ENCODE data around the gene ENAM.
"Not testable (repeated sequence)": the region's sequence is repeated elsewhere in the genome, so short reads cannot be mapped to it uniquely, and the experiment has no call there.

Gene ENAM

DNA sequence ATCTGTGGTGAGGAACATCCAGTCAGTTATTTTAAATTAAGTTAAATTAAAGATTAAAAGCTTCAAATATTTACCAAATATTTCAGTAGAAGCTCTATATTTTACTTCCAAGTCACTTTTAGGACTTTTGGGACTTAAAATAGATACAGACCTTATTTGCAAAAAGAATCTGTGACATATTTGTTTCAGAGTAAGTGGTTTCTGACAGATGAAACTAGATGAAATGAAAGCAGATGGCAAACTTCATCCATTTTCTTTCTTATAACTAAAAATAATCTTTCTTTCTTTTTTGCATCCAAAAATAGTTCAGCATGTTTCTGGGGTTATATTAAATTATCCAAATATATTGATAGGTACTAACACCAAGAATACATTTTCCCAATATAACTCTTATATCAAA, 53.2 kb downstream of the ENAM start:
- Histone ChIP-seq H3K9ac (ENCODE audit: low read length) (no peak overlapping the region), H3K36me3 (ENCODE audit: control insufficient read depth, insufficient read depth, low read length) (no peaks in the 10 kb centered on the region), H3K27ac (ENCODE audit: low read depth, low read length) (no peak overlapping the region), H3K4me3 (ENCODE audit: low read depth, low read length) (no peak overlapping the region), H3K27me3 (ENCODE audit: control insufficient read depth, insufficient read depth, low read length) (no peaks in the 10 kb centered on the region), H3K9me3 (ENCODE audit: control insufficient read depth, insufficient read depth, low read depth, low read length) (no peaks in the 10 kb centered on the region), H3K4me1 (ENCODE audit: control insufficient read depth, insufficient read depth, low read length) (no peaks in the 10 kb centered on the region)

DNA sequence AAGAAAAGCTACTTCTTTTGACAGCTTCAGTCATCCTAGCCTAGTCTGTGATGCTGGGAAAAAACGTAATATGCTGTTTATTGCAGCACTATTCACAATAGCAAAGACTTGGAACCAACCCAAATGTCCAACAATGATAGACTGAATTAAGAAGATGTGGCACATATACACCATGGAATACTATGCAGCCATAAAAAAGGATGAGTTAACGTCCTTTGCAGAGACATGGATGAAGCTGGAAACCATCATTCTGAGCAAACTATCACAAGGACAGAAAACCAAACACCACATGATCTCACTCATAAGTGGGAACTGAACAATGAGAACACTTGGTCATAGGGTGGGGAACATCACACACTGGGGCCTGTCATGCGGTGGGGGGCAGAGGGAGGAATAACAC, 53.6 kb downstream of the ENAM start:
- H3K27ac ChIP-seq (ENCODE audit: low read depth, low read length); H3K9ac ChIP-seq (ENCODE audit: low read length); H3K27me3 ChIP-seq (ENCODE audit: control insufficient read depth, insufficient read depth, low read length); H3K36me3 ChIP-seq (ENCODE audit: control insufficient read depth, insufficient read depth, low read length); H3K9me3 ChIP-seq (ENCODE audit: control insufficient read depth, insufficient read depth, low read depth, low read length); H3K4me3 ChIP-seq (ENCODE audit: low read depth, low read length); H3K4me1 ChIP-seq (ENCODE audit: control insufficient read depth, insufficient read depth, low read length): not testable (repeated sequence)

DNA sequence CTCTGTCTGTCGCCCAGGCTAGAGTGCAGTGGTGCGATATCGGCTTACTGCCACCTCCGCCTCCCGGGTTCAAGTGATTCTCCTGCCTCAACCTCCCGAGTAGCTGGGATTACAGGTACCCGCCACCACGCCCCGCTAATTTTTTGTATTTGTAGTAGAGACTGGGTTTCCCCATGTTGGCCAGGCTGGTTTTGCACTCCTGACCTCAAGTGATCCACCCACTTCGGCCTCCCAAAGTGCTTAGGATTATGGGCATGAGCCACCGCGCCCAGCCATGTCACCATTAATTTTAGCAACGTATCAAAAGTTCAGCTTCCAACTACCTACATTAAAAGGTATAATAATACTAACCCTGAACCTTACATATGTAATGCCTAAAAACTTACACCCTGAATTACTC, 58.8 kb downstream of the ENAM start:
- Histone ChIP-seq H3K9ac (ENCODE audit: low read length) (peak overlapping the region; percentile 94), H3K27ac (ENCODE audit: low read depth, low read length) (peak overlapping the region; percentile 79; the same call in 1 of the 2 replicates), H3K36me3 (ENCODE audit: control insufficient read depth, insufficient read depth, low read length) (0 out of 2 replicates have a peak, but pooled peaks cover 5% of the 10 kb centered on the region), H3K4me1 (ENCODE audit: control insufficient read depth, insufficient read depth, low read length) (peaks cover 7% of the 10 kb centered on the region), H3K9me3 (ENCODE audit: control insufficient read depth, insufficient read depth, low read depth, low read length) (no peaks in the 10 kb centered on the region), H3K27me3 (ENCODE audit: control insufficient read depth, insufficient read depth, low read length) (no peaks in the 10 kb centered on the region), H3K4me3 (ENCODE audit: low read depth, low read length) (peak overlapping the region; percentile 97)

DNA sequence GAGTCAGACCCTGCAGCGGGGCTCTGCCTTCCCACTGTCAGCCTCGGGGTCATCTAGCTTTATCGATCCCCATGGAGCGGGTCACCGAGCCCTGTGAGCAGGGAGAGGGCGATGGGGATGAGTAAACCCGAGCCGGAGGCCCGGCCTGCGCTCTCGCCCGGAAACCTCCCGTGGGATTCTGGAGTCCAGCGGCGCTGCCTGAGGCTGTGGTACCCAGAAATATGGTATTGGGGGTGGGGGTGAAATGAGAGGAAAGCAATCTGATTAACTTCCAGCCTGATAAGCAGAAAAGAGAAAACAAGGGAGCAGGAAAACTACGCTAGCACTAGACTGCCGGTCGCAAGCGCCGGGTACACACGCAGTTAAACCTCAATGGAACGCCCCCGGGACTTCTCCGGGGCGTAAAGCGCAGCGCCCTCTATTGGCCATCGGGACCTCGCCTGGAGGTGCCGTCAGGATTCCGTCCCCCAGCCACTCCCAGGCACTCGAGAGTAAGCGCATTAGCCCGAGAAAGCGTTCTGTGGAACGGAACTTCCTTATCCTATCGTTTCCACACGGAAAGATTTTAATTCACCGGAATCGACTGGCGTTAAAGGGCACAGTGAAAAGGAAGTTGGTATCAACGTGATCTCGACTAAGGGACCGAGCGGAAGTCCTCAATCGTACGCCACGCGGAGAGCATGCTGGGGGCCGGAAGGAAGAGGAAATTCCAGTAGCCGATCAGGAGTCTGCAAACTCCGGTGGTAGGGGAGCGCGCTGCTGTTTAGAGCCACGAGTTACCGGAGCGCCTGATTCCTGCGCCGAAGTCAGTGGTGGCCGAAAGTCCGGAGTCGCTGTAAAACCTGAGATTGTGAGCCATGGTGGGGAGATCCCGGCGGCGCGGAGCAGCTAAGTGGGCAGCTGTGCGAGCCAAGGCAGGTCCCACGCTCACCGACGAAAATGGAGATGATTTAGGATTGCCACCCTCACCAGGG, 59.6 kb downstream of the ENAM start, which contains the start of gene UTP3:
Gene UTP3 (plus strand): TSS at position 712 of the 974 bp plus-strand sequence. CDS start 146 bp downstream, at position 858.
- Histone ChIP-seq H3K36me3 (ENCODE audit: control insufficient read depth, insufficient read depth, low read length) (0 out of 2 replicates have a peak, but pooled peaks cover 5% of the 10 kb centered on the region), H3K4me1 (ENCODE audit: control insufficient read depth, insufficient read depth, low read length) (peaks cover 7% of the 10 kb centered on the region), H3K27me3 (ENCODE audit: control insufficient read depth, insufficient read depth, low read length) (no peaks in the 10 kb centered on the region), H3K9ac (ENCODE audit: low read length) (peak within 1 kb of the TSS; percentile 94), H3K9me3 (ENCODE audit: control insufficient read depth, insufficient read depth, low read depth, low read length) (no peaks in the 10 kb centered on the region), H3K27ac (ENCODE audit: low read depth, low read length) (peak within 1 kb of the TSS; percentile 79; the same call in 1 of the 2 replicates), H3K4me3 (ENCODE audit: low read depth, low read length) (peak within 1 kb of the TSS; percentile 97)

DNA sequence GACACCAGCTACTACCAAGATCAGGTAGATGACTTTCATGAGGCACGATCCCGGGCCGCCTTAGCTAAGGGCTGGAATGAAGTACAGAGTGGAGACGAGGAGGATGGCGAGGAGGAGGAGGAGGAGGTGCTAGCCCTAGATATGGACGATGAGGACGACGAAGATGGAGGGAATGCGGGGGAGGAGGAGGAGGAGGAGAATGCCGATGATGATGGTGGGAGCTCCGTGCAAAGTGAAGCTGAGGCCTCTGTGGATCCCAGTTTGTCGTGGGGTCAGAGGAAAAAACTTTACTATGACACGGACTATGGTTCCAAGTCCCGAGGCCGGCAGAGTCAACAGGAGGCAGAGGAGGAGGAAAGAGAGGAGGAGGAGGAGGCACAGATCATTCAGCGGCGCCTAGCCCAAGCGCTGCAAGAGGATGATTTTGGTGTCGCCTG, 60.3 kb downstream of the ENAM start:
- Histone ChIP-seq H3K27me3 (ENCODE audit: control insufficient read depth, insufficient read depth, low read length) (no peaks in the 10 kb centered on the region), H3K4me3 (ENCODE audit: low read depth, low read length) (peak overlapping the region; percentile 97), H3K4me1 (ENCODE audit: control insufficient read depth, insufficient read depth, low read length) (peaks cover 7% of the 10 kb centered on the region), H3K9me3 (ENCODE audit: control insufficient read depth, insufficient read depth, low read depth, low read length) (no peaks in the 10 kb centered on the region), H3K27ac (ENCODE audit: low read depth, low read length) (peak overlapping the region; percentile 67; the same call in 1 of the 2 replicates), H3K9ac (ENCODE audit: low read length) (peak overlapping the region; percentile 94), H3K36me3 (ENCODE audit: control insufficient read depth, insufficient read depth, low read length) (0 out of 2 replicates have a peak, but pooled peaks cover 5% of the 10 kb centered on the region)

DNA sequence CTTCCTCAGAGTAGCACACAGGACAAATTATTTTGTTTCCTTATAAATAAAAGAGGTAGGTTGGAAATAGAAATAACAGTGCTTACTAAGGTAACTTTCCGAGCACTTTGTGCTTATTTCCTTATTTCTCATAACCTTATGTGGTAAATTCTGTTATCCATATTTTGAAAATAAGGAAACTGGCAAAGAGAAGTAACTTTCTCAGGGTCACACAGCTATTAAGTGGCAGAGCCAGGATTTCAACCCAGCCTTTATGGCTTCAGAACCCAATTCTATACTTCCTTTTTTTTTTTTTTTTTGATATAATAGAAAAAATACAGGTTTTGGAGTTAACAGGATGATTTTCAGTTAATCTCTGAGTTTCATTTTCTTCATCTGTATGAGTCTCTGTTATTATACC, 63.1 kb downstream of the ENAM start:
- H3K4me1 ChIP-seq (ENCODE audit: control insufficient read depth, insufficient read depth, low read length) = peaks cover 7% of the 10 kb centered on the region
- no peak overlapping the region for H3K27ac ChIP-seq (ENCODE audit: low read depth, low read length)
- H3K9ac ChIP-seq (ENCODE audit: low read length) = no peak overlapping the region
- H3K27me3 ChIP-seq (ENCODE audit: control insufficient read depth, insufficient read depth, low read length) = no peaks in the 10 kb centered on the region
- H3K4me3 ChIP-seq (ENCODE audit: low read depth, low read length) = no peak overlapping the region
- H3K9me3 ChIP-seq (ENCODE audit: control insufficient read depth, insufficient read depth, low read depth, low read length) = no peaks in the 10 kb centered on the region
- H3K36me3 ChIP-seq (ENCODE audit: control insufficient read depth, insufficient read depth, low read length) = 0 out of 2 replicates have a peak, but pooled peaks cover 5% of the 10 kb centered on the region

DNA sequence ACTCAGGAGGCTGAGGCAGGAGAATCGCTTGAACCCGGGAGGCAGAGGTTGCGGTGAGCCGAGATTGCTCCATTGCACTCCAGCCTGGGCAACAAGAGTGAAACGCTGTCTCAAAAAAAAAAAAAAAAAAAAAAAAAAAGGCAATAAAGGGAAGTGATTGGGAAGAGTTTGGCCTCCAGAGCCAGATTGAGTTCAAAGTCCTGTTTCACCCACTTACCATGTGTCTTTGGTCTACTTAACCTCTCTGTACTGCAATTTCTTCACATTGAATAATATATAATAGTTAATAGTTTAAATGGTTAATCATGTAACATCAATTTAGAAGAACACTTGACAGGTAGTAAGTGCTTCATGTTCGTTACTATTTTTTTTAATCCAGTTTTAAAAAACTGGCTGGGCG, 66.1 kb downstream of the ENAM start:
- not testable (repeated sequence) for H3K36me3 ChIP-seq (ENCODE audit: control insufficient read depth, insufficient read depth, low read length); H3K27ac ChIP-seq (ENCODE audit: low read depth, low read length); H3K9ac ChIP-seq (ENCODE audit: low read length); H3K4me3 ChIP-seq (ENCODE audit: low read depth, low read length); H3K4me1 ChIP-seq (ENCODE audit: control insufficient read depth, insufficient read depth, low read length); H3K9me3 ChIP-seq (ENCODE audit: control insufficient read depth, insufficient read depth, low read depth, low read length); H3K27me3 ChIP-seq (ENCODE audit: control insufficient read depth, insufficient read depth, low read length)

All from HUES6 (cell line).